Lung (tissue), 12 donors: ENCODE results near the gene SSBP3. TPM values are rescaled to one million over a fixed set of nuclear protein-coding genes. Genes with fewer than 3 reads are reported as not detected.

Experiments used
- ATAC-seq: fragments of 200-7000 bp; cut with Tn5 transposase; one replicate; pipeline ENCODE4 v1.9.1; 2020; ENCODE audit warnings: moderate number of reproducible peaks; ENCODE audit not compliant: insufficient read depth, low FRiP score
- DNase-seq, 3 donors: peaks; one replicate each; pipeline ENCODE4 v3.0.0-alpha.2; 2013 to 2017
- H3K27ac ChIP-seq, 2 donors: one replicate each; pipeline ENCODE4 v1.5.1; 2013; ENCODE audit warnings: mild to moderate bottlenecking in 2 of 2, moderate library complexity in 2 of 2, control low read depth in 1 of 2, inconsistent platforms in 1 of 2, low read depth in 1 of 2, low read length in 1 of 2
- H3K27me3 ChIP-seq, 3 donors: one replicate each; pipeline ENCODE4 v1.5.1; 2013; ENCODE audit warnings: low read length in 2 of 3; ENCODE audit not compliant: control insufficient read depth in 3 of 3, insufficient read depth in 3 of 3
- H3K36me3 ChIP-seq, 4 donors: one replicate each; pipeline ENCODE4 v1.5.1; 2013; ENCODE audit warnings: low read length in 4 of 4, mild to moderate bottlenecking in 1 of 4, moderate library complexity in 1 of 4; ENCODE audit not compliant: control insufficient read depth in 4 of 4, insufficient read depth in 4 of 4
- H3K4me1 ChIP-seq, 5 donors: one replicate each; pipeline ENCODE4 v1.5.1; 2013; ENCODE audit warnings: low read length in 5 of 5, mild to moderate bottlenecking in 2 of 5, moderate library complexity in 1 of 5; ENCODE audit not compliant: control insufficient read depth in 5 of 5, insufficient read depth in 5 of 5
- H3K4me3 ChIP-seq: one replicate; pipeline ENCODE4 v1.5.1; 2013; ENCODE audit warnings: mild to moderate bottlenecking, control low read depth, moderate library complexity
- H3K9ac ChIP-seq, 2 donors: one replicate each; pipeline ENCODE4 v1.5.1; 2013; ENCODE audit warnings: low read length in 2 of 2, control low read depth in 1 of 2; ENCODE audit not compliant: insufficient read depth in 1 of 2
- H3K9me3 ChIP-seq, 4 donors: one replicate each; pipeline ENCODE4 v1.5.1; 2013; ENCODE audit warnings: low read length in 3 of 4, mild to moderate bottlenecking in 1 of 4, moderate library complexity in 1 of 4; ENCODE audit not compliant: control insufficient read depth in 4 of 4, insufficient read depth in 3 of 4
- CTCF ChIP-seq: IDR thresholded peaks from 2 replicates; pipeline ENCODE4 v1.5.1; 2012; ENCODE audit warnings: mild to moderate bottlenecking; ENCODE audit errors: control extremely low read depth, extremely low read depth
- WGBS, 2 donors: extraction: QIAGEN DNeasy Blood & Tissue Kit; methylation state at CpG; one replicate each; pipeline ENCODE4 v1.1.7; 2013; 5-methylcytosine and 5-hydroxymethylcytosine counted together
- polyA plus RNA-seq, 2 donors: library from polyadenylated mRNA; stranded (reverse); fragments of 200-250 nt; gene quantifications; one replicate each; pipeline ENCODE4 v1.2.1, GENCODE V29; 2013
- total RNA-seq, 2 donors: library from RNA; depleted of rRNA in 1 of 2; stranded (reverse); fragments of >200 nt in 1 of 2; gene quantifications; one replicate each; pipeline ENCODE4 v1.2.1, GENCODE V29; 2014 to 2021
- donor health status: control.
- donor health status: control.
- donor health status: Bipolar disorder and iron deficiency.
- donor health status: healthy.
- donor health status: DM: yes; HTN: yes; CAD: no.

The SSBP3 gene
- total and polyA plus RNA-seq, 4 donors: 15.9 to 47.8 (median 34.8) TPM

GRCh38 chr1:54290506-54291184 is 115.5 kb downstream of the SSBP3 start:
- no peaks in the 10 kb centered on the region for H3K9me3 ChIP-seq
- H3K27ac ChIP-seq: peak overlapping the region in 1 of 2 donors; percentile 38
- no peaks in the 10 kb centered on the region for H3K27me3 ChIP-seq
- H3K9ac ChIP-seq: no peak overlapping the region
- no peaks in the 10 kb centered on the region for H3K36me3 ChIP-seq
- peak in 2 of 3 donors; percentile 61 to 72 for DNase-seq
- H3K4me1 ChIP-seq: peaks cover 19 to 82% (median 33%) of the 10 kb centered on the region in 5 donors
- no peak for ATAC-seq
- H3K4me3 ChIP-seq: no peak overlapping the region
- no peak for TF ChIP-seq CTCF
- 53 to 61% methylated on average over 12 of the region's 12 CpGs for WGBS, 2 donors

GRCh38 chr1:54289712-54290233 is 116.4 kb downstream of the SSBP3 start:
- H3K9ac ChIP-seq: no peak overlapping the region
- peaks cover 19 to 81% (median 36%) of the 10 kb centered on the region in 5 donors for H3K4me1 ChIP-seq
- no peak for TF ChIP-seq CTCF

GRCh38 chr1:54287801-54288211 is 118.4 kb downstream of the SSBP3 start:
- H3K36me3 ChIP-seq: no peaks in the 10 kb centered on the region
- no peak overlapping the region for H3K4me3 ChIP-seq
- DNase-seq (no peak), ATAC-seq (no peak)
- peak overlapping the region; percentile 21 to 76 for H3K27ac ChIP-seq
- H3K27me3 ChIP-seq: no peaks in the 10 kb centered on the region
- H3K4me1 ChIP-seq: peaks cover 19 to 80% (median 37%) of the 10 kb centered on the region in 5 donors
- WGBS, 2 donors: 73 to 77% methylated on average over 9 of the region's 9 CpGs
- no peak for TF ChIP-seq CTCF
- H3K9ac ChIP-seq: no peak overlapping the region
- no peaks in the 10 kb centered on the region for H3K9me3 ChIP-seq

More at GRCh38 chr1:54289712-54290233, 116.4 kb downstream of the SSBP3 start:
- 88 to 93% methylated on average over 6 of the region's 6 CpGs for WGBS, 2 donors
- Histone ChIP-seq H3K27me3 (no peaks in the 10 kb centered on the region), H3K27ac (peak overlapping the region in 1 of 2 donors; percentile 38), H3K36me3 (no peaks in the 10 kb centered on the region), H3K4me3 (no peak overlapping the region), H3K9me3 (no peaks in the 10 kb centered on the region)
- ATAC-seq: no peak
- no peak for DNase-seq
